ENCODE data around the gene MIA2.

MIA2 gene

GRCh38 chr14:39228509-39229221 is 5.0 kb upstream of the MIA2 start:
- Histone ChIP-seq H3K27me3 (ENCODE audit: insufficient read depth, poor library complexity, severe bottlenecking) (no peaks in the 10 kb centered on the region), H3K27ac (ENCODE audit: poor library complexity, severe bottlenecking) (no peak overlapping the region), H3K4me3 (ENCODE audit: severe bottlenecking) (no peak overlapping the region), H3K36me3 (ENCODE audit: low read depth) (no peaks in the 10 kb centered on the region), H3K4me1 (ENCODE audit: insufficient read depth, poor library complexity, severe bottlenecking) (peaks cover 11% of the 10 kb centered on the region), H3K9me3 (ENCODE audit: severe bottlenecking) (no peaks in the 10 kb centered on the region)
- TF ChIP-seq CTCF (IDR thresholded peaks at IDR 0.05; ENCODE audit: poor library complexity, severe bottlenecking), result no peak
- DNase-seq (ENCODE audit: low spot score), result no peak
- ATAC-seq (ENCODE audit: low read depth), result no peak

DNA sequence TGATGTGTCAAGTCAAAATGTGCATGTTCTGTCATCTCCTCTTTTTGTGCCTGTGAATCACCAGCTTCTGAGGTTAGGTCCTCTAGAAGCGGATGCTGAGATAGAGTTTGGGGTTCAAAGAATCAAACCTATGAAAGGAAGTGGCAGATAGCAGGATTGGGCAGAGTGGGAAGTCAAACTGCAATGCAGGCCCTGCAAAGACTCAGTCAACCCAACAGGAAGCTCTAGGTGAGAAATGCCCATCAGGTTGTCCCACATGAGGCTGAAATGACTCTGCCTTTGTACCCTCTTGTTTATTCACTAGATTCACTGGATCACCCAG is 4.5 kb upstream of the MIA2 start:
- no peak for ATAC-seq (ENCODE audit: low read depth)
- Histone ChIP-seq H3K4me3 (ENCODE audit: severe bottlenecking) (no peak overlapping the region), H3K27me3 (ENCODE audit: insufficient read depth, poor library complexity, severe bottlenecking) (no peaks in the 10 kb centered on the region), H3K36me3 (ENCODE audit: low read depth) (no peaks in the 10 kb centered on the region), H3K4me1 (ENCODE audit: insufficient read depth, poor library complexity, severe bottlenecking) (peaks cover 16% of the 10 kb centered on the region), H3K9me3 (ENCODE audit: severe bottlenecking) (no peaks in the 10 kb centered on the region), H3K27ac (ENCODE audit: poor library complexity, severe bottlenecking) (no peak overlapping the region)
- DNase-seq (ENCODE audit: low spot score), result no peak
- no peak for TF ChIP-seq CTCF (IDR thresholded peaks at IDR 0.05; ENCODE audit: poor library complexity, severe bottlenecking)

DNA sequence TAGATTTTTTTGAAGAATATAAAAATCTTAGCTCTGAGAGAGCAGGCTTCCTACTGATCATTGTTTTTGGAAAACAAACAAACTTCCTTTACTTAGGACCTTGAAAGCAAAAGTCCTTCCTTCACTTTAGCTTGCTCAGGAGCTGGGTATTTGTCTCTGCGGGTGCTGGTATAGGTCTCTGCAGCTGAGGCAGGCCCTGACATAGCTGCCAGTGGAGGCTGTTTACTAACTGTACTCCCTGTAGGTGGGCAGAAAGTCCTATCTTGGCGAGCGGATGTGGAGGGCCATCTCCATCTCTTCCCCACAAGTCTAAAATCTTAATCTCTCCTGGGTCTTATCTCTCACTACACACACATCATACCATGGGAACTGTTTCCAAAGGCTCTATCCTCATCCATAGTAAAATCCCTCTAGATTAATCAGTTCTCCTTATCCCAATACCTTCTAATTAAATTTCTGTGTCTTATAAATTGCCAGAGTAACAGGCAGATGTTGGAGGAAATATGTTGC is 4.1 kb upstream of the MIA2 start:
- Histone ChIP-seq H3K9me3 (ENCODE audit: severe bottlenecking) (no peaks in the 10 kb centered on the region), H3K27ac (ENCODE audit: poor library complexity, severe bottlenecking) (no peak overlapping the region), H3K27me3 (ENCODE audit: insufficient read depth, poor library complexity, severe bottlenecking) (no peaks in the 10 kb centered on the region), H3K4me3 (ENCODE audit: severe bottlenecking) (no peak overlapping the region), H3K36me3 (ENCODE audit: low read depth) (no peaks in the 10 kb centered on the region), H3K4me1 (ENCODE audit: insufficient read depth, poor library complexity, severe bottlenecking) (peaks cover 20% of the 10 kb centered on the region)
- no peak for DNase-seq (ENCODE audit: low spot score)
- no peak for ATAC-seq (ENCODE audit: low read depth)
- no peak for TF ChIP-seq CTCF (IDR thresholded peaks at IDR 0.05; ENCODE audit: poor library complexity, severe bottlenecking)

GRCh38 chr14:39230416-39231035 is 3.2 kb upstream of the MIA2 start:
- ATAC-seq (ENCODE audit: low read depth) (no peak), DNase-seq (ENCODE audit: low spot score) (no peak)
- TF ChIP-seq CTCF (IDR thresholded peaks at IDR 0.05; ENCODE audit: poor library complexity, severe bottlenecking), result no peak
- no peaks in the 10 kb centered on the region for H3K9me3 ChIP-seq (ENCODE audit: severe bottlenecking)
- H3K4me1 ChIP-seq (ENCODE audit: insufficient read depth, poor library complexity, severe bottlenecking), result peaks cover 21% of the 10 kb centered on the region
- no peak overlapping the region for H3K27ac ChIP-seq (ENCODE audit: poor library complexity, severe bottlenecking)
- no peaks in the 10 kb centered on the region for H3K36me3 ChIP-seq (ENCODE audit: low read depth)
- H3K4me3 ChIP-seq (ENCODE audit: severe bottlenecking), result no peak overlapping the region
- H3K27me3 ChIP-seq (ENCODE audit: insufficient read depth, poor library complexity, severe bottlenecking), result no peaks in the 10 kb centered on the region

Measured in RWPE2 (cell line).